Smooth muscle cell (in vitro differentiated cells): Measurements from ENCODE around the gene LAMA2. TPM values are rescaled to one million over a fixed set of nuclear protein-coding genes. Genes with fewer than 3 reads are reported as not detected.

Experiments used
- DNase-seq: peaks from one replicate; lab custom pipeline; 2025; ENCODE audit not compliant: unreplicated experiment; lab: John Stamatoyannopoulos, UW
- H2AFZ ChIP-seq: fragments of 200-600 bp; sonication (generic); 2 replicates; pipeline ENCODE4 v1.6.0; 2016; ENCODE audit warnings: antibody characterized with exemption, low read depth, mild to moderate bottlenecking
- H3F3A ChIP-seq: fragments of 200-600 bp; sonication (generic); 2 replicates; pipeline ENCODE4 v1.6.0; 2017; ENCODE audit warnings: antibody characterized with exemption, low read depth
- H3K27ac ChIP-seq: fragments of 200-600 bp; sonication (generic); 2 replicates; pipeline ENCODE4 v1.5.1; 2016; ENCODE audit warnings: low read depth, mild to moderate bottlenecking
- H3K27me3 ChIP-seq: fragments of 200-600 bp; sonication (generic); 2 replicates; pipeline ENCODE4 v1.6.1; 2016; ENCODE audit warnings: low read depth, mild to moderate bottlenecking
- H3K36me3 ChIP-seq: fragments of 200-600 bp; sonication (generic); 2 replicates; pipeline ENCODE4 v1.5.1; 2016; ENCODE audit warnings: low read depth
- H3K4me1 ChIP-seq: fragments of 200-600 bp; sonication (generic); 2 replicates; pipeline ENCODE4 v1.5.1; 2016; ENCODE audit warnings: low read depth
- H3K4me2 ChIP-seq: fragments of 200-600 bp; sonication (generic); 2 replicates; pipeline ENCODE4 v1.6.0; 2016; ENCODE audit warnings: mild to moderate bottlenecking
- H3K4me3 ChIP-seq: fragments of 200-600 bp; sonication (generic); 2 replicates; pipeline ENCODE4 v1.5.1; 2016; ENCODE audit warnings: mild to moderate bottlenecking
- H3K79me2 ChIP-seq: fragments of 200-600 bp; sonication (generic); 2 replicates; pipeline ENCODE4 v1.6.0; 2016; ENCODE audit warnings: low read depth, mild to moderate bottlenecking
- H3K9ac ChIP-seq: fragments of 200-600 bp; sonication (generic); 2 replicates; pipeline ENCODE4 v1.6.0; 2016; ENCODE audit warnings: low read depth
- H3K9me3 ChIP-seq: fragments of 200-600 bp; sonication (generic); replicated peaks from 2 replicates; pipeline ENCODE4 v1.5.1; 2016; ENCODE audit warnings: low read depth
- H4K20me1 ChIP-seq: fragments of 200-600 bp; sonication (generic); 2 replicates; pipeline ENCODE4 v1.6.0; 2016; ENCODE audit warnings: low read depth
- WGBS: methylation state at CpG from one replicate; pipeline ENCODE4 v1.1.7; 2016; ENCODE audit warnings: low lambda C conversion rate; 5-methylcytosine and 5-hydroxymethylcytosine counted together
- polyA plus RNA-seq: library from polyadenylated mRNA; unstranded; fragments of >200 nt; fragmentation: Nextera tagmentation; extraction: Ambion mirVana; gene quantifications from 2 replicates; pipeline ENCODE4 v1.2.1, GENCODE V29; 2016
- total RNA-seq: library from RNA; depleted of rRNA; stranded (reverse); fragments of >200 nt; gene quantifications from 2 replicates; pipeline ENCODE4 v1.2.3, GENCODE V29; 2014
- TF ChIP-seq, protein P1 (sequence below): fragments of 200-600 bp; sonication (generic); IDR thresholded peaks from 2 replicates; pipeline ENCODE4 v1.5.1; 2017; ENCODE audit warnings: borderline replicate concordance, mild to moderate bottlenecking, antibody characterized with exemption; ENCODE audit not compliant: insufficient read depth, poor library complexity, severe bottlenecking

LAMA2 gene
- total and polyA plus RNA-seq, 2 experiments from 2014 or later = 21.7 to 92.9 TPM

DNA sequence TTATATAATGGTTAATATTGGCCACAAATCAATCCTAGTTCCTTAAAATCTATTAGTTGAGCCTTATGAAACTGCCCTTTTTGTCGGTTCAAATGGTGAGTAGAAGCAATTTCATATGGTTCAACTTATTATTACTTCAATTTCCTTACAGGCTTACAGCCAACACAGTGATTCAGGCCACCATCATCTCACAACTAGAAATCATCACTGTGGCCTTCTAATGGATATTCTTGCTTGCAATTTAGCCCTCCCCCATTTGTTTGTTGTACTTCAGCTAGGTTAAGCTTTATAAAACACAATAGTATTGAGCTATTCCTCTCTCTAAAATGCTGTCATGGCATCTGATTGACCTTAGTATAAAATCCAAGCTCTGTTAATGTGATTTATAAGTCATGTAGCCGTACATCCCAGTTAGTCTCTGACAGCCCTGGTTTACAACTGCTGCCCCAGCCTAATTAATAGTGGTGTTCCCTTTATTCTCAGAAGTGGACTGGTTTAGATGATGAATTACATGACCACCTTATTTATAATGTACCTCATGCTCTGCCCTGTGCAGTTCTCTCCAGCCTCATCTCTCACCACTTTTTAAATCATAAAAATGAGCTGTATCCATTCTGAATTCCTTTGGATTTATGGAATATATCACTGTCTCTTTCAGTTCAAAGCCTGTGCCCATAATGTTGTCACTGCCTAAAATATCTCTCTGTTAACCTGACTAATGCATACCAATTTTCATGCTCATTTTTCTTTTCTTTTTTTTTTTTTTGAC lies 36.7 kb downstream of the LAMA2 start:
- TF ChIP-seq, protein P1, sequence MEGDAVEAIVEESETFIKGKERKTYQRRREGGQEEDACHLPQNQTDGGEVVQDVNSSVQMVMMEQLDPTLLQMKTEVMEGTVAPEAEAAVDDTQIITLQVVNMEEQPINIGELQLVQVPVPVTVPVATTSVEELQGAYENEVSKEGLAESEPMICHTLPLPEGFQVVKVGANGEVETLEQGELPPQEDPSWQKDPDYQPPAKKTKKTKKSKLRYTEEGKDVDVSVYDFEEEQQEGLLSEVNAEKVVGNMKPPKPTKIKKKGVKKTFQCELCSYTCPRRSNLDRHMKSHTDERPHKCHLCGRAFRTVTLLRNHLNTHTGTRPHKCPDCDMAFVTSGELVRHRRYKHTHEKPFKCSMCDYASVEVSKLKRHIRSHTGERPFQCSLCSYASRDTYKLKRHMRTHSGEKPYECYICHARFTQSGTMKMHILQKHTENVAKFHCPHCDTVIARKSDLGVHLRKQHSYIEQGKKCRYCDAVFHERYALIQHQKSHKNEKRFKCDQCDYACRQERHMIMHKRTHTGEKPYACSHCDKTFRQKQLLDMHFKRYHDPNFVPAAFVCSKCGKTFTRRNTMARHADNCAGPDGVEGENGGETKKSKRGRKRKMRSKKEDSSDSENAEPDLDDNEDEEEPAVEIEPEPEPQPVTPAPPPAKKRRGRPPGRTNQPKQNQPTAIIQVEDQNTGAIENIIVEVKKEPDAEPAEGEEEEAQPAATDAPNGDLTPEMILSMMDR = no peak
- no peaks in the 10 kb centered on the region for H3K9me3 ChIP-seq
- whole genome bisulfite sequencing = 92% methylated on average over 2 of the region's 2 CpGs
- no peaks in the 10 kb centered on the region for H3F3A ChIP-seq
- no peaks in the 10 kb centered on the region for H3K27me3 ChIP-seq
- no peak for DNase-seq
- H3K4me3 ChIP-seq = no peak overlapping the region
- H3K9ac ChIP-seq = no peak overlapping the region
- H4K20me1 ChIP-seq = peaks cover 6% of the 10 kb centered on the region
- H3K79me2 ChIP-seq = no peaks in the 10 kb centered on the region
- no peaks in the 10 kb centered on the region for H3K4me1 ChIP-seq
- H3K4me2 ChIP-seq = no peak overlapping the region
- H3K27ac ChIP-seq = no peak overlapping the region
- no peak overlapping the region for H2AFZ ChIP-seq
- no peaks in the 10 kb centered on the region for H3K36me3 ChIP-seq

GRCh38 chr6:128925765-128926164 lies 42.8 kb downstream of the LAMA2 start:
- WGBS = 90% methylated on average over 1 of the region's 1 CpG
- H3K4me1 ChIP-seq = no peaks in the 10 kb centered on the region
- H3K4me3 ChIP-seq = no peak overlapping the region
- TF ChIP-seq, protein P1 = no peak
- no peak overlapping the region for H2AFZ ChIP-seq
- H3K36me3 ChIP-seq = no peaks in the 10 kb centered on the region
- no peaks in the 10 kb centered on the region for H3F3A ChIP-seq
- no peaks in the 10 kb centered on the region for H3K9me3 ChIP-seq
- no peak for DNase-seq
- H3K4me2 ChIP-seq = no peak overlapping the region
- H3K79me2 ChIP-seq = peaks cover 3% of the 10 kb centered on the region
- H4K20me1 ChIP-seq = no peaks in the 10 kb centered on the region
- H3K27me3 ChIP-seq = no peaks in the 10 kb centered on the region
- no peak overlapping the region for H3K27ac ChIP-seq
- no peak overlapping the region for H3K9ac ChIP-seq

DNA sequence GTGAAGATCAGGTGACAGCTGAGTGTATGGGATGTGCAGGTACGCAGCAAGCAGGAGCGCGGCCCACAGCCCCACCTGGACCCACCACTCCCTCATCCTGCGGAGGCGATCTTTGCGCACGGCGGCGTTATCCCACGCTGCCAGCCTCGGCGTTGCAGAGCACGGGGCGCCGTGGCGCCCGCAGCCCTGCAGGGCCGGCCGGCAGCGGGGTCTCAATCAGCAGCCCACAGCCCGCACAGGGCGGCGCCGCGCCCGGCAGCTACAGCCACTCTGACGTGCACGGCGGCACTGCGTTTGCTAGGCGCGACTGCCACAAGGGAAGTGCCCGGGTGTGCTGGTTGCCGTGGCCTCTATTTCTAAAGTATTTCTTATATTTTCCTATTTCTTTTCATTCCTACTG lies 46.9 kb downstream of the LAMA2 start:
- H3K79me2 ChIP-seq = peaks cover 4% of the 10 kb centered on the region
- H3K27me3 ChIP-seq = no peaks in the 10 kb centered on the region
- H3F3A ChIP-seq = no peaks in the 10 kb centered on the region
- H3K27ac ChIP-seq = no peak overlapping the region
- TF ChIP-seq, protein P1 = no peak
- H3K9me3 ChIP-seq = no peaks in the 10 kb centered on the region
- H3K4me3 ChIP-seq = no peak overlapping the region
- WGBS = 98% methylated on average over 34 of the region's 34 CpGs
- no peak overlapping the region for H3K9ac ChIP-seq
- no peaks in the 10 kb centered on the region for H3K36me3 ChIP-seq
- peaks cover 4% of the 10 kb centered on the region for H3K4me1 ChIP-seq
- peaks cover 7% of the 10 kb centered on the region for H4K20me1 ChIP-seq
- H2AFZ ChIP-seq = no peak overlapping the region
- no peak for DNase-seq
- H3K4me2 ChIP-seq = no peak overlapping the region

DNA sequence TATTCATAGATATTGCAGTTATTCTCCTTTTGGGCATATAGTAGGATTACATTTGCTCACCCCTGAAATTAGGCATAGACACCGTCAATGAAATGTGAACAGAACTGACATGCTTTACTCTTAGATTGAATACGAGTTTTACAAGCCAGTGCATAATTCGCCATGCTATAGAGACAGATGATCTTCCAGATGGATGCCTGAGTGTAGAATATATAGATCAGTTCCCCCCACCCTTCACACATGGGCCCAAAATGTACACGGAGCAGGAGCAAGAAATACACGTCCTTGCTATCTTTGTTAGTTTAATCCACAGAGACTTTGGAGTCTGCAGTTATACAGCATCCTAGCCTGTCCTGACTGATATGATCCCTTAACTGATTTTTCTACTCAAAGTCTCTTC lies 47.4 kb downstream of the LAMA2 start:
- Histone ChIP-seq H3K27ac (no peak overlapping the region), H3K79me2 (peaks cover 9% of the 10 kb centered on the region), H3K4me2 (no peak overlapping the region), H3K9ac (no peak overlapping the region), H4K20me1 (peaks cover 7% of the 10 kb centered on the region), H3K9me3 (no peaks in the 10 kb centered on the region), H3K4me3 (no peak overlapping the region), H3K27me3 (no peaks in the 10 kb centered on the region), H2AFZ (no peak overlapping the region), H3F3A (no peaks in the 10 kb centered on the region), H3K4me1 (peaks cover 4% of the 10 kb centered on the region), H3K36me3 (no peaks in the 10 kb centered on the region)
- WGBS = 80% methylated on average over 5 of the region's 5 CpGs
- no peak for DNase-seq
- TF ChIP-seq, protein P1 = no peak
